ENCODE data around the gene STRBP. TPM values are rescaled to one million over a fixed set of nuclear protein-coding genes. Genes with fewer than 3 reads are reported as not detected.

Gene STRBP
- total RNA-seq, 1 donor from 2014 or later = 7.2 TPM

Other genes starting within 250 kb of the STRBP start
- 0.39 and 0.63 TPM in 2 replicates for gene GPR21, start 234.9 kb downstream of the STRBP start, total RNA-seq
- not detected in 2 replicates for gene CRB2, start 87.6 kb upstream of the STRBP start, total RNA-seq

Measured in dermis microvascular lymphatic vessel endothelial cell (primary cell).